ENCODE data around the gene DYSF.

DNA sequence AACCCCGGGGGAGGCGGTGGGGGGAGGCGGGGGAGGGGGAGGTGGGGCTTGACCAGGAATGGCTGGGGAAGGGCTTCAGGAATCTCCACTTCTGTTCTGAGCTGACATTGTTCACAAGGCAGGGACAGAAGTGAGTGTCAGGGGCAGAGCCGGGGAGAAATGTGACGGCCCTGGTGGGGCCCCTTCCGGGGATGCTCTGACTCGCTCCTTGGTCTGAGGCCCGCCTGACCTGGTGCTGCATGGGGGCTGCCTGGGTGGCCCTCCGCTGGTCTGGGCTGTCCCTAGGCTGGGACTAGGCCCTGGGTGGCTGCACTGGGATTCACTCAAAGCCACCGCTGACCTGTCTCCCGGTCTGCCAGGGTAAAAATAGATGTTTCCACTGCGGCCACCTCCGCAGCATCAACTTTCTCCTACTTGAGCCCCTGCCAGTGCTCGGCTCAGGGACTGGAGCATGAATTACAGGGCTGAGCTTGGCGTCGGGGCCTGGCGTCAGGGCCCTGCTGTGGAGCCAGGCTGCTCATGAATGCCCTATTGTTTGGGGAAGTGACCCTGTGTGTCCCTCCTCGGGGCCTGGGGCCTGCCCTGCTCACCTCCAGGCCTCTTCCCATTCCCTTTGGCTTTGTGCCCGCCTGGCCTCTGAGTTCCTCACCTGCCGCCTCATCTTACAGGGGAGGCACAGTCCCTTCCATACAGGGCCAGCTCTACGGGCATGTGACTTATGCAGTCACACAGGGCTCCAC lies 247.5 kb downstream of the DYSF start:
- TF ChIP-seq, protein P1, sequence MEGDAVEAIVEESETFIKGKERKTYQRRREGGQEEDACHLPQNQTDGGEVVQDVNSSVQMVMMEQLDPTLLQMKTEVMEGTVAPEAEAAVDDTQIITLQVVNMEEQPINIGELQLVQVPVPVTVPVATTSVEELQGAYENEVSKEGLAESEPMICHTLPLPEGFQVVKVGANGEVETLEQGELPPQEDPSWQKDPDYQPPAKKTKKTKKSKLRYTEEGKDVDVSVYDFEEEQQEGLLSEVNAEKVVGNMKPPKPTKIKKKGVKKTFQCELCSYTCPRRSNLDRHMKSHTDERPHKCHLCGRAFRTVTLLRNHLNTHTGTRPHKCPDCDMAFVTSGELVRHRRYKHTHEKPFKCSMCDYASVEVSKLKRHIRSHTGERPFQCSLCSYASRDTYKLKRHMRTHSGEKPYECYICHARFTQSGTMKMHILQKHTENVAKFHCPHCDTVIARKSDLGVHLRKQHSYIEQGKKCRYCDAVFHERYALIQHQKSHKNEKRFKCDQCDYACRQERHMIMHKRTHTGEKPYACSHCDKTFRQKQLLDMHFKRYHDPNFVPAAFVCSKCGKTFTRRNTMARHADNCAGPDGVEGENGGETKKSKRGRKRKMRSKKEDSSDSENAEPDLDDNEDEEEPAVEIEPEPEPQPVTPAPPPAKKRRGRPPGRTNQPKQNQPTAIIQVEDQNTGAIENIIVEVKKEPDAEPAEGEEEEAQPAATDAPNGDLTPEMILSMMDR (IDR thresholded peaks at IDR 0.05), result no peak
- TF ChIP-seq POLR2A (IDR thresholded peaks at IDR 0.05), result no peak

Data from esophagus squamous epithelium (tissue), 4 donors.